NT2/D1 (cell line): Measurements from ENCODE around the gene RBP3.

Experiments used
- SUZ12 ChIP-seq: IDR thresholded peaks from 2 replicates; pipeline ENCODE4 v1.6.1; 2011; ENCODE audit not compliant: insufficient read length, insufficient read depth; ENCODE audit errors: extremely low read depth
- YY1 ChIP-seq: IDR thresholded peaks from 2 replicates; pipeline ENCODE4 v1.6.1; 2011; ENCODE audit not compliant: insufficient read length, insufficient read depth

DNA sequence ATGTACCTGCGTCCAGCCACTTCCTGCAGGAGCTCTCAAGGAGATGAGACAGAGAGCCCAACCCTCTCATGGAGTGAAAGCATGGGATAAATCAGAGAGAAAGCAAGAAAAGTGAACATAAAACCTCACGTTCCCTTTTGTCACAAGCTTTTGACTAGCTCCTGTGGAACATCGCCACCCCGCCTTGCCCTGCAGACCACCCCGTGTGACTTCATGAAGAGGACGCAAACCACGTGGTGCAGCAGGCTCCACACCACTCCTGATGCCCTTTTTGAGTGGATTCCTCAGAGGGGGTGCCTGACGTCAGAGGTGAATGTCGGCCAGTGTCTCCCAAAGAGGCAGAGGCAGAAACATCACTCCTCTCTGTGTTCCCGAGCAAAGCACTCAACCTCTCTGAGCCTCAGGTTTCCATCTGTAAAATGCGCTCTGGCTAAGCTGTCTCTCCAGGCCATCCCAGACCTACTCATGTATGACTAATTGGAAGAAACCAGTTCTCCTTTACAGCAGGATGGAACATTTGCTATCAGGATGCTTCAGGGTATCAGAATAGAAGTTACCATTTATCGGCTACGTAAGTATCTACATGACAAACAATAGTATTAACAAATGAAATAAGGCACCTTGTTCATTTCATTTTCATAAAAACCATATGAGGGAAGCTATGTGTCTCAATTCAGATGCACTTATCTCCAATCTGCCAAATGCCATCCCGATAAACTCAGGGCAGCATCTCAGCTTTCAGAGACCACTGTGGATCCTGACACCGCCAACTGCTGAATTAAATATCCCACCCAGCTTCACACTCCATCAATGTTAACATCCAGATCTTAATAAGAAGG, 30.7 kb downstream of the RBP3 start:
- TF ChIP-seq SUZ12 (no peak), YY1 (no peak)
